GM12873 (cell line): ENCODE results near the gene PELI2.

Experiments
- TF ChIP-seq, protein P1 (sequence below): IDR thresholded peaks from 2 replicates; pipeline ENCODE4 v1.5.1; 2012; ENCODE audit warnings: low read depth, mild to moderate bottlenecking, moderate library complexity, low read length, control low read depth; ENCODE audit not compliant: insufficient read depth; ENCODE audit errors: missing control alignments

PELI2 gene

DNA sequence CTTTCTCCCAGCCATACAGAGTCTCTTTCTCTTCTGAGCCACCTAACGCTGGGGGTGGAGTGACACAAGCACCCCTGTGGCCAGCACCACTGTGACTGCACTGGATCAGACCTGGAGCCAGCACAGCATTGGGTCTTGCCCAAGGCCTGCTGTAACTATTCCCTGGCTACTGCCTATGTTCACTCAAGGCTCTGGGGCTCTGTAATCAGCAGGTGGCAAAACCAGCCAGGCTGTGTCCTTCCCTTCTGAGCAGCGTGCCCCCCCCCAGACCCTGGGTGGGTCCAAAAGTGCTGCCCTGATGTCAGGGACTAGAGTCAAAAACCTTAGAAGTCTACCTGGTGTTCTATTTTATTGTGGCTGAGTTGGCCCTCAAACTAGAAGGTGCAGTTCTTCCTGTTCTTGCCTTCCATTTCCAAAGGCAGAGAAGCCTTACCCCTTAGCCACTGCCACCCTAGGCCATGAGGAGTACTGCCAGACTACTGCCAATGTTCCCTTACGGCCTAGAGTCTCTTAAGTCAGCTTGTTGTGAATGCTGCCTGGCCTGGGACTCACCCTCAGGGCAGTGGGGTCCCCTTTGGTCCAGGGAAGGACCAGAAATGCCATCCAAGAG is 49.9 kb downstream of the PELI2 start:
- TF ChIP-seq, protein P1, sequence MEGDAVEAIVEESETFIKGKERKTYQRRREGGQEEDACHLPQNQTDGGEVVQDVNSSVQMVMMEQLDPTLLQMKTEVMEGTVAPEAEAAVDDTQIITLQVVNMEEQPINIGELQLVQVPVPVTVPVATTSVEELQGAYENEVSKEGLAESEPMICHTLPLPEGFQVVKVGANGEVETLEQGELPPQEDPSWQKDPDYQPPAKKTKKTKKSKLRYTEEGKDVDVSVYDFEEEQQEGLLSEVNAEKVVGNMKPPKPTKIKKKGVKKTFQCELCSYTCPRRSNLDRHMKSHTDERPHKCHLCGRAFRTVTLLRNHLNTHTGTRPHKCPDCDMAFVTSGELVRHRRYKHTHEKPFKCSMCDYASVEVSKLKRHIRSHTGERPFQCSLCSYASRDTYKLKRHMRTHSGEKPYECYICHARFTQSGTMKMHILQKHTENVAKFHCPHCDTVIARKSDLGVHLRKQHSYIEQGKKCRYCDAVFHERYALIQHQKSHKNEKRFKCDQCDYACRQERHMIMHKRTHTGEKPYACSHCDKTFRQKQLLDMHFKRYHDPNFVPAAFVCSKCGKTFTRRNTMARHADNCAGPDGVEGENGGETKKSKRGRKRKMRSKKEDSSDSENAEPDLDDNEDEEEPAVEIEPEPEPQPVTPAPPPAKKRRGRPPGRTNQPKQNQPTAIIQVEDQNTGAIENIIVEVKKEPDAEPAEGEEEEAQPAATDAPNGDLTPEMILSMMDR, result no peak

DNA sequence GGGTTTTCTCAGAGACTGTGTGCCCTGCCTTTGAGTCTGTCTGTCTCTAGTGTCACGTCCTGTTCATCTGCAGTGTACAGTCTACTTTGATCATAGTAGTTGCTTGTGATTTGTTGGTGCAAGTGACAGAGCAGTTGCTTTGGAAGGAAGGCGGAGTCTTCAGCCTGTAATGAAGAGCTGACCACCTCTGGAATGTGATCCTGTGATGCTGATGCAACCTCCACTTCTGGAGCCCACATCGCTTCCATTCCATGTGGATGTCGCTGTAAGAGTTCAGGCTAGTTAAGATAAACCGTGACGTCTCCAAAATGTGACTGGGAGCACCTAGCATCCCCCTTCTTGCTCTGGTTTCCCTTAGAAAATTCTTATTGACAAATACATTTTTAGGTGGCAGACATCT is 51.8 kb downstream of the PELI2 start:
- TF ChIP-seq, protein P1, result no peak

DNA sequence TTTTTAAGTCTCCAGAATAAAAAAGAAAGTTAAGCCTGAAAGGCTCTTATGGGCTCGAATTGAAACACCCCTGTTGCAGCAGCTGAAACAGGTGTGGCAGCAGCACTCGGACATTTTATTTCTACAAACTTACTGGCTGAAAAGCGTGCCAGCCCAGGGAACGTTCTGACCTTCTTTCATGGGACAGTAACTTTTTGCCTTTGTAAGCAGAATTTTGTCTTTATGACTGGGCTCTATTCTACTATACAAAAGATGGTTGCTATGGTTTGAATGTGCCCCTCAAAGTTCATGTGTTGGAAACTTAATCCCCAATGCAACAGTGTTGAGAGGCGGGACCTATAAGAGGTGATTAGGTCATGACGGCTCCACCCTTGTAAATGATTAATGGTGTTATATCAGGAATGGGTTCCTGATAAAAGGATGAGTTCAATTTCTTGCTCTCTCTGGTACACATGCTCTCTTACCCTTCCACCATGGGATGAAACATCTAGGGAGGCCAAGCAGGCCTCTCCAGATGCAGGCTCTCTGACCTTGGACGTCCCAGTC is 52.7 kb downstream of the PELI2 start:
- TF ChIP-seq, protein P1, result no peak

- TF ChIP-seq, protein P1, result no peak
Observed at GRCh38 chr14:56172074-56172473, 53.9 kb downstream of the PELI2 start.

DNA sequence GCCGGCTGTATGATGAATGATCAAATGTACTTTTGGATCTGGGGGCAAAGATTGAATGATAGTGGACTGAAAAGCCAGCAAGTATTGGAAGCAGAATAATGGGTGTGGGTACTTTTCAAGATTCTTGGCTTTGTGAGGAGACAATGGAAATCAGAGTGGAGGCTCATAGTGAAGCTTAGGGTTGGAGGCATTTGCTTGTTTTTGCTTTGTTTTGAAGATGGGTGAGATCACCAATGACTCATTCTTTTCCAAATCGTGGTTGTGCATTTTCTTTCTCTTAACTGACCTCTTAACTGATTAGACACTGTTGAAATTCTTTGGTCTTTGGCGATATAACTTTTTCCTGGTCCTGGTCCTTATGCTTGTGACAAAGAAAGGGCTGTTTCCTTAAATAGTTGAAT is 54.4 kb downstream of the PELI2 start:
- TF ChIP-seq, protein P1, result no peak

DNA sequence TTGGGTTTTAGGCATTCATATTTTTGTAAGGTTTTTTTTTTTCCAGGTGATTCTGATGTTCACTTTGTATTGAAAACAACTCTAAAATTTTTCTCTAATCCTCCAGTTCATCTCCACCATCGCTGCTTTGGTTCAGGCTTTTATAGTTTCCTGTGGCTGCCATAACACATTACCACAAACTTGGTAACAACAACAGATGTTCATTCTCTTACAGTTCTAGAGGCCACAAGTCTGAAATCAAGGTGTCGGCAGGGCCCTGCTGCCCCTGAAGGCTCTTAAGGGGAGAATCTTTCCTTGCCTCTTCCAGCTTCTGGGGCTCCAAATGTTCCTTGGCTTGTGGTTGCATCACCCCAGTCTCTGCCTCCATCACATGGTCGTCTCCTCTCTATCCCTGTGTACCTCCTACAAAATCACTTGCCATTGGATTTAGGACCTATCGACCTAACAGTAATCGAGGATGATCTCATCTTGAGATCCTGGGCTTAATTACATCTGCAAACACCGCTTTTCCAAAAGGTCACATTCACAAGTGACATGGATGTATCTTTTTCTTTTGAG is 55.2 kb downstream of the PELI2 start:
- TF ChIP-seq, protein P1, result no peak

DNA sequence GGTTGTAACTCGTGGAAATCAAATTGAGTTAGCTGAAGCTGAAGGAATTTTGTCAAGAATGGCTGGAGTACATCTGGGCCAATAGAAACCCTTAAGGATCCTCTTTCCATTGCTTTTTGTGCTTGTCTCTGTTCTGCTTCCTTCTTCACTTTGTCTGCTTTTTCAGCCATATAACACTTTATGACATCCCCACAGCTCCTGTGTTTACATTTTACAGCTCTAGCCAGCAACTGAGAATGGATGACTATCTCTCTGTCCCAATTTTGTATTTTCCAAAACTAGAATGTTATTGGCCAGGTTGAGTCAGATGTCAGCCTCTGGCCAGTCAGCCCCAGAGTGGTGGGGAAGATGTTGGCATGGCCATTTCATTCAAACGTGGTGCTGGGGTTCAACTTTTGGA is 57.6 kb downstream of the PELI2 start:
- TF ChIP-seq, protein P1, result no peak
